Measurements from ENCODE around the gene DERL2. TPM values are rescaled to one million over a fixed set of nuclear protein-coding genes. Genes with fewer than 3 reads are reported as not detected.
"Not testable (repeated sequence)": the region's sequence is repeated elsewhere in the genome, so short reads cannot be mapped to it uniquely, and the experiment has no call there.

DERL2 gene
- polyA plus RNA-seq, 3 donors = 44.9 to 51.7 (median 45.5) TPM

- 82 to 85% (median 84%) methylated on average over 10 of the region's 10 CpGs for WGBS, 3 donors
- H3K27ac ChIP-seq (ENCODE audit: low read depth, low read length) = no peak overlapping the region
These were observed 21.1 kb downstream of the DERL2 start for GRCh38 chr17:5464717-5465507.

GRCh38 chr17:5446786-5447185 lies 39.2 kb downstream of the DERL2 start:
- H3K27ac ChIP-seq (ENCODE audit: low read depth, low read length) = no peak overlapping the region
- 87 to 92% (median 90%) methylated on average over 8 of the region's 8 CpGs for WGBS, 3 donors

DNA sequence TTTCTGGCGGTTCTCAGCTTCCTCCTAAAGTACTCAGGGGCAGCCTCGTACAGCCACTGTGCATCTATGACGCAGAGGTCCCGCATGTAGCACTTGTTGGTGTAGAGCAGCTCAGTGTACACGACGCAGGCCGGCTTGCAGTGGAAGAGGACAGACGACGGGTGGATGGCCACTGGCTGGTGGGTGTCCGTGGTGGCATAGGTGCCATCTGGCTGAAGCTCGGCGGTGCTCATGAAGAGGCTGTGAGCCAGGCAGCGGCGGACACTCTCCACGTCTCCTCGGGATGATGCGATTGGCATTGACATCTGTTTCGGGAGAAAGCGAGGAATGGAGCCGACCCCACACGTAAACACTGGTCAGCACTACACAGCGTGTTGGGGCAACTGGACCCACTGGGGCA lies 41.8 kb downstream of the DERL2 start:
- WGBS, 3 donors = 93 to 96% (median 94%) methylated on average over 22 of the region's 22 CpGs
- no peak overlapping the region for H3K27ac ChIP-seq (ENCODE audit: low read depth, low read length)

GRCh38 chr17:5443728-5444127 lies 42.2 kb downstream of the DERL2 start:
- WGBS, 3 donors = 95 to 96% (median 96%) methylated on average over 6 of the region's 6 CpGs
- H3K27ac ChIP-seq (ENCODE audit: low read depth, low read length) = no peak overlapping the region

DNA sequence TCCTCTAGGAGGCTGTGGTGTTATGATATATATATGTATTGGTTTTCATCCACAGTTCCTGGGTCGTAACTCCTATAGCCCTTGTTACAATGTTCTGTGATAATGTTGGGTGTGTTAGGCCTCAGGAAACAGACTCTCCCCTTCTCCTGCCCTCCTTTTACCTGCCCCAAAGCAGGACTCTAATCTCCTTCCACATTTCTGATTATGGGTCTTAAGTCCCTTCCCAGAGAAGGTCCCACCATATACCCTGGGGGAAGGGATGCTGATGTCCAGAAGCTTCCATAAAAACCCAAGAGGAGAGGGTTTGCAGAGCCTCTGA lies 46.6 kb downstream of the DERL2 start:
- WGBS, 3 donors = 6 to 21% (median 15%) methylated on average over 1 of the region's 1 CpG

GRCh38 chr17:5438716-5439445 lies 47.1 kb downstream of the DERL2 start, which contains the start of gene C1QBP:
Gene C1QBP (minus strand): TSS chr17:5439155. CDS start chr17:5439073, 82 bp downstream.
- 0 to 1% (median 0%) methylated on average over 61 to 75 of the region's 75 CpGs for WGBS, 3 donors
- peak within 1 kb of the TSS; percentile 4 for H3K27ac ChIP-seq (ENCODE audit: low read depth, low read length)

More for the DNA sequence above, 46.6 kb downstream of the DERL2 start:
- no peak overlapping the region for H3K27ac ChIP-seq (ENCODE audit: low read depth, low read length)

DNA sequence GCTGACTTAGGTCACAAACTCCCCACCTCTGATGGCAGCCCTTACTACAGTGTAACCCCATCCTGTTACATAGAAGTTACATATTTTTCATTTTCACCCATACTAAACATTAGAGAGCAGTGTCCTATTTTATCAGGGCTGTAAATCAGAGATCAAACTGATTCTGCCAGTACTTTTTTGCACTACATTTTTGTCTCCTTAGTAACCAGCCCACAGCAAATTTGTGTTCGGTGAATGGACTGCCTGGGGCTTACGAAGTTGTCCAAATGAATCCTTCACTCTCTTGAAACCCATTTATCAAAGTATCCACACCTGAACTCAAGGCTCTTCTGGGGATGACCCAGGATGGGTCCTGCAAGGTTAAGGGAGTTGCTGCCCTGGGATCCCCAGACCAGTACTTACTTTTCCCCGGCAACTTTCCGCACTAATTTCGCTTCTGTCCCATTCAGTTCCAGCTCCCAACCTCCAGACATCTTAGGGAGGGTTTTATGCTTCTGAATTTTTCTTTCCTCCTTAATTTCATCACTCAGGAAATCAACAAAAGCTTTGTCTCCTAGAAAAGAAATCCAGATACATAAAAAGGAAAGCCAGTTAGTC lies 48.2 kb downstream of the DERL2 start:
- 44 to 67% (median 67%) methylated on average over 5 of the region's 5 CpGs for WGBS, 3 donors
- H3K27ac ChIP-seq (ENCODE audit: low read depth, low read length) = no peak overlapping the region

- 87 to 90% (median 87%) methylated on average over 9 of the region's 12 CpGs for WGBS, 3 donors
These were observed 50.1 kb downstream of the DERL2 start for GRCh38 chr17:5435781-5436315.

GRCh38 chr17:5434984-5435383 lies 51.0 kb downstream of the DERL2 start:
- 92 to 98% (median 92%) methylated on average over 2 of the region's 2 CpGs for WGBS, 3 donors
- H3K27ac ChIP-seq (ENCODE audit: low read depth, low read length) = no peak overlapping the region

More at GRCh38 chr17:5435781-5436315, 50.1 kb downstream of the DERL2 start:
- H3K27ac ChIP-seq (ENCODE audit: low read depth, low read length) = not testable (repeated sequence)

DNA sequence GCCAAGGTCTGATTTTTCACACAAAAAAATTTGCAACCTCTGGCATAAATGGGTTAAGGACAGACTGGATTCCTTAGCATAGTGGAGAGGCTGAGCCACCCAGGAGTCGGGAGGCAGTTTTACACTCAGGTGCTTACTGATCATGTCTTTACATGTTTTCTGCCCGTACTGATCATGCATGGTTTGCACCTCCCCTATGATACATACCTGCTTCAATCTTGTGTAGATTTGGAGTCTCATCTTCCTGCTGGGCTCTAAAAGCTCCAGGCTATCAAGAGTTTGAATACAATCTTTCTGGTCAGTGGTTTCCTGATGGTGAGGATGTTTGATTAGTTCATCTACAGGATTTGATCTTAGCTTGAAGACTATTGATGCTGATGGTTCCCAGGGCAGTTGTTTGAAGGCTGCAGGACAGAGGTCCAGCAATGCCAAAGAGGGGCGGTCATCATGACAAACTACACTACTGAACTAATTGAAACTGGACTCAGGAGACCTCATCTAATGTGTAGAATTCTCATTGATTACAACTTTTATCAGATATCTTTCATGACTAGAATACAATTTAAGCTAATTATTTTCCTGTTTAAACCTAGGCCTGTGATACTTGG lies 53.9 kb downstream of the DERL2 start:
- H3K27ac ChIP-seq (ENCODE audit: low read depth, low read length) = no peak overlapping the region
- 68 to 84% (median 80%) methylated on average over 3 of the region's 3 CpGs for WGBS, 3 donors

- not testable (repeated sequence) for H3K27ac ChIP-seq (ENCODE audit: low read depth, low read length)
- 81 to 86% (median 82%) methylated on average over 5 of the region's 5 CpGs for WGBS, 3 donors
These were observed 54.7 kb downstream of the DERL2 start for GRCh38 chr17:5431234-5431633.

- 89 to 96% (median 89%) methylated on average over 3 of the region's 3 CpGs for WGBS, 3 donors
- no peak overlapping the region for H3K27ac ChIP-seq (ENCODE audit: low read depth, low read length)
These were observed 55.5 kb downstream of the DERL2 start for GRCh38 chr17:5430413-5430999.

DNA sequence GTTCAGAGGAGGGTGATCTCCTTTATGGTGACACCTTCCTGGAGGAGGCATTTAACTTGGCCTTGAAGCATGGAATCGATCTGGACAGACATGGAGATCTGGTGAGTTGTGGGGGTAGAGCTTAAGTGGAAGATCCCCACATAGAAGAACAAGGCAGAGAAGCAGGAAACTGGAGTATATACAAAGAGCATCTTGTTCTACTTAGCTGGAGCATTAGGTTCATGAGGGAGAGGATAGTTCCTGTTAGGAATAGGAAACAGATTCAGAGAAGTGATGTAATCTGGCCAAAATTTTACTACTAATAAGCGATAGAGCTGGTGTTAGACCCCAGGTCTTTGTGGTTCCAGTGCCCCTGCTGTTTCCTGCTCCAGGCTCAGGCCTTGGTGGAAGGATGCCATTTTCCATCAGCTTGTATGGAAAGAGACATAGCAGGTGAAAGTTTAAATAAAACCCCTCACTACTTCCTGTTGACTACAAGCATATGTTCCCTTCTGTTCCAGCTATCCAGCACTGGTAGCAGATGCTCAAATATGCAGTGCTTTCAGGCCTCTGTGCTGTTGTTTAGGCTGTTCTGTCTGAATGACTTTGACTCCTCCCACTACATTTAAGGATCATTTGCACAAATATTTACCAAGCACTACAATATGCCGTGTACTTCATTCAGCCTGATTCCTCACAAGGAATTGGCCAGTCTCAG lies 56.6 kb downstream of the DERL2 start:
- H3K27ac ChIP-seq (ENCODE audit: low read depth, low read length) = no peak overlapping the region
- WGBS, 3 donors = 63 to 76% (median 76%) methylated on average over 3 of the region's 3 CpGs

- H3K27ac ChIP-seq (ENCODE audit: low read depth, low read length) = no peak overlapping the region
- WGBS, 3 donors = 79 to 93% (median 90%) methylated on average over 3 of the region's 3 CpGs
These were observed 60.2 kb downstream of the DERL2 start for GRCh38 chr17:5425826-5426225.

DNA sequence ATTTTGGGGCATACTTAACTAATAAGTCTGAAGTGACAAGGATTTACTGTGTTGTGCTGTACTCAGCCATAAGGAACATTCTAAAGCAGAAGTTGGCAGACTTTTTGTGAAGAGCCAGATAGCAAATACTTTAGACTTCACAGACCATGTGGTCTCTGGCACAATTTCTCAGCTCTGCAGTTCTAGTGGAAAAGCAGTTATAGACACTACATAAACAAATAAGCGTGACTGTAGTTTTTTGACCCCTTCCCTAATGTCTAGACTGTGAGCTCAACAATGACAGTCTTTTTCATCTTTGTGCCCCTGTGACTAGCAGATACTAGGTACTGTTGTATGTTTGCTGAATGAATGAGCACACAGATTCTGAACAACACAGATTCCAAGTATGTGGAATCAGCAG lies 61.1 kb downstream of the DERL2 start:
- no peak overlapping the region for H3K27ac ChIP-seq (ENCODE audit: low read depth, low read length)
- WGBS, 3 donors = 78 to 89% (median 88%) methylated on average over 1 of the region's 1 CpG

DNA sequence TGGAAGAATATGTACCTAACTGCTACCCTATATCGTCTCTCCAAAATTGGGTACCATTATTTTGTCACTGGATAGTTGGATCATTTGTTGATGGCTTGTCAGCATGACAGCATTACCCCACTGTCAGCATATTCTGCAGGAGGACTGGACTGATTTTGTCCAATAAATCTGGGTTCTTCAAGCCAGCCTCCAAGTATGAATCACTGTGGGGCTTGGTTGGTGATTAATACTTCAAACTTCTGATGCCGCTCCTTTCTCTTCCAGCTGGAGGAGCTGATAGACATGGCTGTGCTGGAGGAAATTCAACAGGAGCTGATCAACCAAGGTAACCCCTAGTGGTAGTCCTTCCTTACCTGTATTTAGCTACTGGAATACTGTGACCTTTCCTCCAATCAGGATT lies 63.5 kb downstream of the DERL2 start:
- 89 to 98% (median 92%) methylated on average over 2 of the region's 2 CpGs for WGBS, 3 donors

More for the DNA sequence above, 63.5 kb downstream of the DERL2 start:
- H3K27ac ChIP-seq (ENCODE audit: low read depth, low read length) = no peak overlapping the region

All from adipose tissue (tissue), 3 donors.